Colonic mucosa (tissue), 4 donors: Measurements from ENCODE around the gene HPS1. TPM values are rescaled to one million over a fixed set of nuclear protein-coding genes. Genes with fewer than 3 reads are reported as not detected.
A peak's percentile ranks its signal among the peaks of the same experiment; 100 is the strongest.

Experiments used
- DNase-seq: peaks from one replicate; pipeline ENCODE4 v3.0.0-alpha.2; 2020
- H3K27ac ChIP-seq: fragments of 200-600 bp; one replicate; pipeline ENCODE4 v1.8.0; 2021
- H3K27me3 ChIP-seq: fragments of 200-600 bp; one replicate; pipeline ENCODE4 v1.8.0; 2021
- H3K36me3 ChIP-seq: fragments of 200-600 bp; one replicate; pipeline ENCODE4 v1.8.0; 2021
- H3K4me1 ChIP-seq: fragments of 200-600 bp; one replicate; pipeline ENCODE4 v1.8.0; 2021; ENCODE audit warnings: mild to moderate bottlenecking
- H3K4me3 ChIP-seq: fragments of 200-600 bp; one replicate; pipeline ENCODE4 v1.8.0; 2021
- H3K9ac ChIP-seq, 2 donors: one replicate each; pipeline ENCODE4 v1.7.0; 2013; ENCODE audit warnings: control low read depth in 2 of 2, low read depth in 2 of 2, low read length in 2 of 2
- H3K9me3 ChIP-seq: fragments of 200-600 bp; one replicate; pipeline ENCODE4 v1.8.0; 2021
- CTCF ChIP-seq: fragments of 200-600 bp; IDR thresholded peaks from one replicate; pipeline ENCODE4 v1.8.0; 2022; ENCODE audit warnings: antibody characterized with exemption, mild to moderate bottlenecking
- intact Hi-C: fragments of 100-400 bp; cut with DNase I; formaldehyde crosslinking; loops from one replicate; pipeline ENCODE4 v1.14.1; 2022
- total RNA-seq, 2 donors: library from RNA; stranded (reverse); fragmentation: NEBNext Ultra II Directional in 1 of 2; extraction: Animal tissue kit (Norgen Biotek cat#: 25700) in 1 of 2; gene quantifications; one replicate each; pipeline ENCODE4 v1.2.1, GENCODE V29; 2021
- donor health status: healthy.
- donor health status: DM: no; HTN: no; CAD: no.
- donor health status: DM: no; HTN: no; CAD: no.

The HPS1 gene
- total RNA-seq, 2 donors from 2014 or later: 69.5 to 72.2 TPM

DNA sequence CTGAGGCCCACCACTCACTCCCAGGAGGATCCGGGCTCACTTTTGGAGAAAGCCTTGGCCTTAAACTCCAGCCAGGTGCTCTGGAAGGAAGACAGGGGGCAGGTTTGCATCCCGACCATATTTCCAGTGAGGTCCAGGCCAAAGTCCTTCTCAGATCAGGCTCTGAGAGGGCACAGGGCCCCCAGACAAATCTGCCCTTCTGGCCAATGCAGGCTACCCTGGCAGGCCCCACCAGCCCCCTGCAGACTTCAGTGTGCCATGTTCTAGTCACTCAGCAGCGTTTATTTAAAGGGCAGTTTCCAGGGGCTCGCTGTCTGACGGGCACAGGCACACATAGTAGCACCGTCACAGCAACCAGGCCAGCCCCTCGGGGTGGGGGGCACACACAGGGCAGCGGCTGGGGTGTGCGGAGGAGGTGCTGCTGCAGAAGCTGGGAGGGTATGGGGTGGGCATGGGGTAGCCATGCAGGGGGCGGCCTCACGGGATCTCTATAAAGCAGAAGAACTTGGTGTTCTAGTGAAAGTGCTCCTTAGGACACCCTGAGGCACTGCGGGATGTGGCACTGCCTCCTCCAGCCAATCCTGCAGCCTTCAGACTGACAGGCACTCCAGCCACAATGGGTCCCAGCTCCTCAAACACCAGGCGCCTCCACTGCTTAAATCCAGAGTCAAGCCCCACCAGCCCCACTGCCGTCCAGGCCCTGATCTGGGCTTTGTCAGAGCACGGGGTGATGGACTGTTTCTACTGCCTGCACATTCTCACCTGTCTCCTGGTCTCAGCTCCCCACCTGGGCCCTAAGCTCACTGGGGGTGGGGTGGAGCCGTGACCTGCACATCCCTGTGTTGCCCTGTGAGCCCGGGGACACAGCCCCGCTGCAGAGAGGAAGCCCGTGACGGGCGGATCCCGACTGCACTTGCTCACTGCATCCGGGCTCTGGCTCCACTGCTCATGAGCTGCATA lies 22.2 kb downstream of the HPS1 start:
- no peak overlapping the region for H3K27ac ChIP-seq
- H3K4me3 ChIP-seq: no peak overlapping the region
- TF ChIP-seq CTCF: no peak
- H3K4me1 ChIP-seq: no peaks in the 10 kb centered on the region
- no peak overlapping the region for H3K9ac ChIP-seq
- intact Hi-C loops: no loop called here
- H3K36me3 ChIP-seq: peaks cover 10% of the 10 kb centered on the region
- no peak for DNase-seq
- H3K27me3 ChIP-seq: no peaks in the 10 kb centered on the region
- H3K9me3 ChIP-seq: no peaks in the 10 kb centered on the region

DNA sequence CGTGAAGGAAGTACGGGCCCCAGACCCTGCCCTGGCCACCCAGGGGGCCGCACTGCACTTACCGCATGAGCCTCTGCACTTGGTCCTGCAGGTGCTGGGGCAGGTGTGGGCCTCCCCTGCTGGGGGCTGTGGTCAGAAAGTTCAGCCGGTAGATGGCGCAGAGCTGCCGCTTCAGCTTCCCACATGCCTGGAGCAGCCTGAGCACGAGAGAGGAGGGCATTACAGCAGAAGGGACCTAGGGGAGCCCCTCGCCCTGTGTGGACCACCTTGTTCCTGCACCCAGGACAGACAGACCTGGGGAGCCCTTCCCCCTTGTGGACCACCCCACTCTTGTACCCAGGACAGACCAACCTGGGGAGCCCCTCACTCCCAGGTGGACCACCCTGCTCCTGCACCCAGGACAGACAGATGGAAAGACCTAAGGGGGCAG lies 23.0 kb downstream of the HPS1 start:
- H3K36me3 ChIP-seq: peaks cover 10% of the 10 kb centered on the region
- no peak for TF ChIP-seq CTCF
- H3K27ac ChIP-seq: no peak overlapping the region
- no peak overlapping the region for H3K4me3 ChIP-seq
- intact Hi-C loops: no loop called here
- H3K9me3 ChIP-seq: no peaks in the 10 kb centered on the region
- no peaks in the 10 kb centered on the region for H3K4me1 ChIP-seq
- no peak overlapping the region for H3K9ac ChIP-seq
- no peaks in the 10 kb centered on the region for H3K27me3 ChIP-seq
- no peak for DNase-seq

- intact Hi-C loops: no loop called here
- Histone ChIP-seq H3K4me3 (no peak overlapping the region), H3K27me3 (no peaks in the 10 kb centered on the region), H3K4me1 (no peaks in the 10 kb centered on the region), H3K36me3 (peaks cover 16% of the 10 kb centered on the region), H3K27ac (no peak overlapping the region), H3K9ac (no peak overlapping the region), H3K9me3 (no peaks in the 10 kb centered on the region)
- no peak for DNase-seq
- no peak for TF ChIP-seq CTCF
Measured at GRCh38 chr10:98422182-98422581, 24.6 kb downstream of the HPS1 start.

DNA sequence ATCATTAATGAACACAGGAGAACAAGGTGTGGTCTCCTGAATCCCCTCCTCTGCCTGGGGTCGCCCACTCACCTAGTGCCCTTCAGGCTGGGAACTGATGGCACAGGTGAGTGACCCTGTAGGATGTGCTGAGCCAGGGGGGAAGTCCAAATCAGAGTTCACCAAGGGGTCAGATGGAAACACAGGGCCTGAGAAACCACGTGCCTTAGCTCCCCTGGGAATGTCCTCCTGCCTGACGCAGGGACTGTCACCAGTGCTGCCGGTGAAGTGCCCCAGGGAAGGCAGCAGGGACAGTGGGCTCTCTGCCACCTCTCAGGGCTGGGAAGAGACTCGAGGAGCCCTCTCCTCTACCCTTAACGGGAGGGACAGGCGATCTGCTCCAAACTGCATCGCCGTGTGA lies 25.9 kb downstream of the HPS1 start:
- TF ChIP-seq CTCF: no peak
- Histone ChIP-seq H3K9me3 (no peaks in the 10 kb centered on the region), H3K27me3 (no peaks in the 10 kb centered on the region), H3K27ac (no peak overlapping the region), H3K4me1 (no peaks in the 10 kb centered on the region), H3K9ac (no peak overlapping the region), H3K36me3 (peaks cover 13% of the 10 kb centered on the region), H3K4me3 (no peak overlapping the region)
- no peak for DNase-seq
- intact Hi-C loops: no loop called here

GRCh38 chr10:98419469-98420261 lies 27.1 kb downstream of the HPS1 start:
- Histone ChIP-seq H3K27me3 (no peaks in the 10 kb centered on the region), H3K9ac (peak overlapping the region in 1 of 2 donors; percentile 18), H3K9me3 (no peaks in the 10 kb centered on the region), H3K27ac (no peak overlapping the region), H3K36me3 (peaks cover 13% of the 10 kb centered on the region), H3K4me3 (no peak overlapping the region), H3K4me1 (no peaks in the 10 kb centered on the region)
- intact Hi-C loops: no loop called here
- no peak for DNase-seq
- no peak for TF ChIP-seq CTCF
